ENCODE data around the gene FBLIM1. TPM values are rescaled to one million over a fixed set of nuclear protein-coding genes. Genes with fewer than 3 reads are reported as not detected.
"Not testable (repeated sequence)": the region's sequence is repeated elsewhere in the genome, so short reads cannot be mapped to it uniquely, and the experiment has no call there.

The FBLIM1 gene
- total and polyA plus RNA-seq, 2 donors, result 28.8 to 107 TPM

DNA sequence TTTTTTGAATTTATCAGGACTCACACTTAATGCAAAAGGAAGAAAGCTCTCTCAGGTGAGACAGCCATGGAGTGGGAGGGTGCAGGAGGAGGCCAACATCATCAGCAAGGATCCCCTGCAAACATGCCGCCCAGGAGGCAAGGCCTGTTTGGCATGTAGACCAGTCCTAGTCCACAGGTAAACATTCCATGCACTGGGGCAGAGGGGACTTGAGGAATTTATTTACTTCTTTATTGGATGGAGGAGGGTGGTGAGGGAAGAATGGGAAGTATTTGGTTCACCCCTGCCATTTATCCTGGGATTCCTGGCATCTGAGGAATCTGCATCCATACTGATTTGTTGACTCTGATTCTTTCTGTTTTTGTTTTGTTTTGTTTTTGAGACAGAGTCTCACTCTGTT is 50.4 kb downstream of the FBLIM1 start:
- DNase-seq (ENCODE audit: extremely low spot score), result no peak

DNA sequence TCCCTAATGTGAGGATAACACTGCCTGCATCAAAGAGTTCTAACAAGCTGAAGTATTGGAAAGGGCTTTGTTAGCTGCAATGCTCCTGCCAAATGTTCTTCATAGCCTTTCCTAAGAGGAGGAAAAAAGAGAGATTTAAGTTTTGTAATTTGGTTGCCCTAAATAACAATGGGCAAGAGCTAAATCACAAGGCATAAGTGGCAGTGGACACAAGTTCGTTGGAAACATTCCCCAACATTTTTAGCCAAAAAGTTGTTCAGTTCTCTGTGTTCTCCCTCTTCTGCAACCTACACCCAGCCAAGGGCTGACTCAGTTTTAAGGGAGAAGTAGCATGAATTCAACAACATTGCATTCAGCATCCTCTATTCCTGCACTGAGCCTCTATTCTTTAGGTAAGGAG is 51.5 kb downstream of the FBLIM1 start:
- no peaks in the 10 kb centered on the region for H3K36me3 ChIP-seq (ENCODE audit: insufficient read depth)
- no peaks in the 10 kb centered on the region for H3K4me1 ChIP-seq (ENCODE audit: insufficient read depth)
- H3K4me3 ChIP-seq (ENCODE audit: low read depth, low read length), result no peak overlapping the region
- 60% methylated on average over 1 of the region's 1 CpG for WGBS
- no peak overlapping the region for H3K27ac ChIP-seq (ENCODE audit: low read depth)
- DNase-seq (ENCODE audit: extremely low spot score), result no peak

More for the DNA sequence above, 50.4 kb downstream of the FBLIM1 start:
- no peaks in the 10 kb centered on the region for H3K4me1 ChIP-seq (ENCODE audit: insufficient read depth)
- no peaks in the 10 kb centered on the region for H3K36me3 ChIP-seq (ENCODE audit: insufficient read depth)
- no peak overlapping the region for H3K4me3 ChIP-seq (ENCODE audit: low read depth, low read length)
- 84% methylated on average over 1 of the region's 1 CpG for WGBS
- no peak overlapping the region for H3K27ac ChIP-seq (ENCODE audit: low read depth)

DNA sequence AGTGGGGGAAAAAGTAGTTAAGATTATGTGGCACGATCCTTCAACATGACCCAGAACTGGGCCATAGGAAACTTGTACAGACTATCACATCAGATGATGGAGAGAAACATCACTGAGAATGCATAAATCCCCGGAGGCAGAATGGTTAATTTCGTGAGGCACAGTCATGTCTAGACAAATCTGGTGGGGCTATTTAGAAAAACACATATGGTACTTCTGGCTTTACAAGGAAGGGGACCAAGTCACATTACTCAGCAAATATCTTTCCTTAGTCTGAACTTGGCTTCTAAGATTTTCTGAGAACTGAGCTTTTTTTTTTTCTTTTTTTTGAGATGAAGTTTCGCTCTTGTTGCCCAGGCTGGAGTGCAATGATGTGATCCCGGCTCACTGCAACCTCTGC is 58.1 kb downstream of the FBLIM1 start:
- Histone ChIP-seq H3K4me3 (ENCODE audit: low read depth, low read length) (no peak overlapping the region), H3K36me3 (ENCODE audit: insufficient read depth) (no peaks in the 10 kb centered on the region), H3K27ac (ENCODE audit: low read depth) (no peak overlapping the region), H3K4me1 (ENCODE audit: insufficient read depth) (no peaks in the 10 kb centered on the region)
- WGBS, result 83% methylated on average over 5 of the region's 5 CpGs
- DNase-seq (ENCODE audit: extremely low spot score), result no peak

DNA sequence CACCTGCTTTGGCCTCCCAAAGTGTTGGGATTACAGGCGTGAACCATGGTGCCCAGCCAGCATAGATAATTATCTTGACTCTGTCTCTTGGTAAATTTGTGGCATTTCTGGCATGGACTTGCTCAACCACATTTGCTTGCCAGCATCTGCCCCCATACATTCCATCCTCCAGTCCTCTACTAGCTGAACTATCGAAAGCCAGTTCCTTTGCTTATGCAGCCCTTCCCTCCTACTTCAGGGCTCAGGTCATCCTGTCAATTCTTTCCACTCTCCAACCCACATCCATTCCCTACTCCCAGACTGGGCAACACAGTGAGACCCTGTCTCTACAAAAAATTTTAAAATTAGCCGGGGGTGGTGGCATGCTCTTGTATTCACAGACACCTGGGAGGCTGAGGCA is 61.9 kb downstream of the FBLIM1 start:
- Histone ChIP-seq H3K27ac (ENCODE audit: low read depth) (no peak overlapping the region), H3K4me3 (ENCODE audit: low read depth, low read length) (no peak overlapping the region), H3K36me3 (ENCODE audit: insufficient read depth) (no peaks in the 10 kb centered on the region), H3K4me1 (ENCODE audit: insufficient read depth) (no peaks in the 10 kb centered on the region)
- DNase-seq (ENCODE audit: extremely low spot score), result no peak
- WGBS, result 85% methylated on average over 3 of the region's 3 CpGs

DNA sequence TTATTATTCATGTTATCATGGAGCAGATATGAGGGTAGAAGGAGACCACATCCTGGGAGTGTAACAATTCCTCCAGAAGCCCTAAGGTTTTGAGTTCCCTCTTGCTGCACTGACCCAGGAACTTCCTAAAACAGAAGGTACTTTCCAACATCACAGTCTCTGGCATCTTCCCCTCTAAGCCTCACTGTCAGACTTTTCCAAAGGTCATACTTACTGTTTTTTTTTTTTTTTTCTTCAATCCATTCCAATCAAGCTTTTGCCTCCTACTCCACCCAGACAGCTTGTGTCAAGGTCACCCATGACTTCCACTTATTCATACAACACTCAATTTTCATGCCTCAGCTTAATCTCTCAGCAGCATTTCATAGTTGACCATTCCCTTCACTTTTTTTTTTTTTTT is 67.2 kb downstream of the FBLIM1 start:
- no peak for DNase-seq (ENCODE audit: extremely low spot score)
- Histone ChIP-seq H3K27ac (ENCODE audit: low read depth) (no peak overlapping the region), H3K36me3 (ENCODE audit: insufficient read depth) (no peaks in the 10 kb centered on the region), H3K4me1 (ENCODE audit: insufficient read depth) (no peaks in the 10 kb centered on the region), H3K4me3 (ENCODE audit: low read depth, low read length) (no peak overlapping the region)

DNA sequence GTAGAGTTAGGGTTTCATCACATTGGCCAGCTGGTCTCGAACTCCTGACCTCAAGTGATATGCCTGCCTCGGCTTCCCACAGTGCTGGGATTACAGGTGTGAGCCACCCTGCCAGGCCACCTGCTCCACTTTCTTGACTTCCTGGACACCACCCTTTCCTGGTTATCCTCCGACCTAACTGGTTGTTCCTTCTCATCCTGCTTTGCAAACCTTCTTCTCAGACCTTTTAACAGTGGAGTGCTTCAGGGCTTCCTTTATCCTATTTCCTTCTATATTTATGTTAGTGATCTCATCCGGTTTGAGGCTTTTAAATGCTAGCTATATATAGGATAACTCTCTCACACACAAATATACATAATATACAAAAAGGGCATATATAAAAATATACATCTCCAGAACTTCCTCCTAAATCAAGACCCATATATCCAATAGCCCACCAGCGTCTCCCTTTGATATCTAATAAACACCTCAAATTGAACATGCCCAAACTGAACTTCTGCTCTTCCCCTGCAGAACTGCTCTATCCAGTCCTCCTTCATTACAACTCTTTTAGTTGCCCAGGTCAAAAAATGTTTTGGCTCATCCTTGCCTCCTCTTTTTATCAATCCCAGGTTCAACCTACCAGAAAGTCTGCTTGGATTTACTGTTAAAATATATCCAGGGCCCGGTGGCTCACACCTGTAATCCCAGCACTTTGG is 68.4 kb downstream of the FBLIM1 start:
- DNase-seq (ENCODE audit: extremely low spot score), result no peak
- no peaks in the 10 kb centered on the region for H3K36me3 ChIP-seq (ENCODE audit: insufficient read depth)
- WGBS, result 83% methylated on average over 6 of the region's 6 CpGs
- no peak overlapping the region for H3K4me3 ChIP-seq (ENCODE audit: low read depth, low read length)
- H3K27ac ChIP-seq (ENCODE audit: low read depth), result no peak overlapping the region
- H3K4me1 ChIP-seq (ENCODE audit: insufficient read depth), result no peaks in the 10 kb centered on the region

DNA sequence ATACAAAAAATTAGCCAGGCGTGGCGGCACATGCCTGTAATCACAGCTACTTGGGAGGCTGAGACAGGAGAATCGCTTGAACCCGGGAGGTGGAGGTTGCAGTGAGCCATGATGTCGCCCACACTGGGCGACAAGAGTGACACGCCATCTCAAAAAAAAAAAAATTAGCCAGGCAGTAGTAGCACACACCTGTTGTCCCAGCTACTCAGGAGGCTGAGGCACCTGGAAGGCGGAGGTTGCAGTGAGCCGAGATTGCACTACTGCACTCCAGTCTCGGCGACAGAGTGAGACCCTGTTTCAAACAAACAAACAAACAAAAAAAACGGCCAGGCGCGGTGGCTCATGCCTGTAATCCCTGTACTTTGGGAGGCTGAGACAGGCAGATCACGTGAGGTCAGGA is 69.0 kb downstream of the FBLIM1 start:
- H3K4me3 ChIP-seq (ENCODE audit: low read depth, low read length); H3K36me3 ChIP-seq (ENCODE audit: insufficient read depth); H3K27ac ChIP-seq (ENCODE audit: low read depth); H3K4me1 ChIP-seq (ENCODE audit: insufficient read depth); DNase-seq (ENCODE audit: extremely low spot score): not testable (repeated sequence)
- WGBS, result 97% methylated on average over 15 of the region's 15 CpGs

DNA sequence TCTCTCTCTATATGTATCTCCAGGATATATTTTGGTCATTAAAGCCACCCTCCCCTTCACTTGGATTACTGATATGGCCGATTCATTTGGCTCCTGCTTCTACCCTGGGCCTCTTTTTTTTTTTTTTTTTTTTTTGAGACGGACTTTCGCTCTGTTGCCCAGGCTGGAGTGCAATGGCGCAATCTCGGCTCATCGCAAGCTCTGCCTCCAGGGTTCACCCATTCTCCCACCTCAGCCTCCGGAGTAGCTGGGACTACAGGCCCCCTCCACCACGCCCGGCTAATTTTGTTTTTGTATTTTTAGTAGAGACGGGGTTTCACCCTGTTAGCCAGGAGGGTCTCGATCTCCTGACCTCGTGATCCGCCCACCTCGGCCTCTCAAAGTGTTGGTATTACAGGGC is 70.3 kb downstream of the FBLIM1 start:
- not testable (repeated sequence) for H3K36me3 ChIP-seq (ENCODE audit: insufficient read depth); H3K4me3 ChIP-seq (ENCODE audit: low read depth, low read length); DNase-seq (ENCODE audit: extremely low spot score); H3K4me1 ChIP-seq (ENCODE audit: insufficient read depth); H3K27ac ChIP-seq (ENCODE audit: low read depth)
- WGBS, result 94% methylated on average over 14 of the region's 14 CpGs

DNA sequence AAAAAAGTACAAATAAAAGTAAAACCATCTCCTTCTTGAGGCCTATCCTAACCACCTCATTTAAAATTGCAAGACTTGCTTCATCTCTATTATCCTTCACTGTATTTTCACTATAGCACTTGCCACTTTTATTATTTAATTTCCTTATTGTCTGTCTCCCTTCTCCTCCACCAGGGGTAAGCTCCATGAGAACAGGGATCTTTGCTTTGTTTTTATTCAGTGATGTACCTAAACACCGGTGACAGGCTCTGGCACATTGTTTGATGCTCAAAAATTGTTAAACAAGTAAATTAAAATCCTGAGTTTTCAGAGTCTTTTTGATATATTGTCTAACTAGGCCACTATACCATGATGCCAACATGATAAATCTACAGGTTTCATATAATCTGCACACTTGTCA is 71.7 kb downstream of the FBLIM1 start:
- 66% methylated on average over 1 of the region's 1 CpG for WGBS
- H3K4me1 ChIP-seq (ENCODE audit: insufficient read depth), result no peaks in the 10 kb centered on the region
- no peak for DNase-seq (ENCODE audit: extremely low spot score)
- no peak overlapping the region for H3K4me3 ChIP-seq (ENCODE audit: low read depth, low read length)
- no peak overlapping the region for H3K27ac ChIP-seq (ENCODE audit: low read depth)
- no peaks in the 10 kb centered on the region for H3K36me3 ChIP-seq (ENCODE audit: insufficient read depth)

DNA sequence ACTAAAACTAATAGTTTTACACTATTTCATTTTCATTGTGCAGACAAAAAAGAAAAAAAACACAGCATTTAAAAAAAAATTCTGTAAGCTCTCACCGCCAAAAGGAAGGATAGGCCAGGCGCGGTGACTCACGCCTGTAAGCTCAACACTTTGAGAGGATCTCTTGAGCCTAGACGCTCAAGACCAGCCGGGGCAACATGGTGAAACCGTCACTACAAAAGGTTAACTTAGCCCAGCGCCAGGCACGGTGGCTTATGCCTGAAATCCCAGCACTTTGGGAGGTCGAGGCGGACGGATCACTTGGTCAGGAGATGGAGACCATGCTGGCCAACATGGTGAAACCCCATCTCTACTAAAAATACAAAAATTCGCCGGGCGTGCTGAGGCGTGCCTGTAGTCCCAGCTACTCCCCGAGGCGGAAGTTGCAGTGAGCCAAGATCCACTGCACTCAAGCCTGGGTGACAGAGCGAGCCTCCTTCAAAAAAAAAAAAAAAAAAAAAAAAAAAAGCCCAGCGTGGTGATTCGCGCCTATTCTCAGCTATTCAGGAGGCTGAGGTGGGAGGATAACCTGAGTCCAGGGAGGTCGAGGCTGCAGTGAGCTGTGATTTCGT is 74.6 kb downstream of the FBLIM1 start:
- Histone ChIP-seq H3K4me3 (ENCODE audit: low read depth, low read length) (no peak overlapping the region), H3K27ac (ENCODE audit: low read depth) (peak overlapping the region; percentile 28), H3K4me1 (ENCODE audit: insufficient read depth) (no peaks in the 10 kb centered on the region), H3K36me3 (ENCODE audit: insufficient read depth) (no peaks in the 10 kb centered on the region)
- WGBS, result 72% methylated on average over 24 of the region's 24 CpGs
- DNase-seq (ENCODE audit: extremely low spot score), result no peak

DNA sequence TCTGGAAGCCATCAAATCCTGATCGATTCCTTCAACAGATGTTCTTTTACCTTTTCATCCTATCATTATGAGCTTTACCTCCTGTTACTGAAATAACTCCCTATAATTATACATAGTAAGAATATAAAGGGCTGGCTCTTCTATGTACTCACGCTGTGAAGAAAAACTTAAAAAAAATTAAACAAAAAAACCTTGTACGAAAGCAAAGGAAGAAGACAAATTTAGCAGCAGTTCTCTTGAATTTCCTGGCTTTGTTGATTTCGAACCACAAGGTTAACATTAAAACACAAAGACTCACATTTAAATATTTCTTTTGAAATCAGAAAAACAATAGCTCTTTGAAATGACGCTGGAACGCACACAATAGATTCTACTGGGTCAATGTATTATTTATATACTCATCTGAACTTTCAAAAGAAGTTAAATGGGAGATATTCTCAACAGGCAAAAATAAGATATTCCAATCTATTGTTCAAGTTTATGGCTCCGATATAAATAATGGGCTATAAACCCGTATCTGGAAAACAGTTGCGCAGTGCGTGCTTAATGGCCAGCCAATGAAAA is 75.3 kb downstream of the FBLIM1 start:
- Histone ChIP-seq H3K4me3 (ENCODE audit: low read depth, low read length) (peak overlapping the region; percentile 69), H3K4me1 (ENCODE audit: insufficient read depth) (no peaks in the 10 kb centered on the region), H3K36me3 (ENCODE audit: insufficient read depth) (no peaks in the 10 kb centered on the region), H3K27ac (ENCODE audit: low read depth) (peak overlapping the region; percentile 99)
- DNase-seq (ENCODE audit: extremely low spot score), result no peak
- 1% methylated on average over 10 of the region's 10 CpGs for WGBS

DNA sequence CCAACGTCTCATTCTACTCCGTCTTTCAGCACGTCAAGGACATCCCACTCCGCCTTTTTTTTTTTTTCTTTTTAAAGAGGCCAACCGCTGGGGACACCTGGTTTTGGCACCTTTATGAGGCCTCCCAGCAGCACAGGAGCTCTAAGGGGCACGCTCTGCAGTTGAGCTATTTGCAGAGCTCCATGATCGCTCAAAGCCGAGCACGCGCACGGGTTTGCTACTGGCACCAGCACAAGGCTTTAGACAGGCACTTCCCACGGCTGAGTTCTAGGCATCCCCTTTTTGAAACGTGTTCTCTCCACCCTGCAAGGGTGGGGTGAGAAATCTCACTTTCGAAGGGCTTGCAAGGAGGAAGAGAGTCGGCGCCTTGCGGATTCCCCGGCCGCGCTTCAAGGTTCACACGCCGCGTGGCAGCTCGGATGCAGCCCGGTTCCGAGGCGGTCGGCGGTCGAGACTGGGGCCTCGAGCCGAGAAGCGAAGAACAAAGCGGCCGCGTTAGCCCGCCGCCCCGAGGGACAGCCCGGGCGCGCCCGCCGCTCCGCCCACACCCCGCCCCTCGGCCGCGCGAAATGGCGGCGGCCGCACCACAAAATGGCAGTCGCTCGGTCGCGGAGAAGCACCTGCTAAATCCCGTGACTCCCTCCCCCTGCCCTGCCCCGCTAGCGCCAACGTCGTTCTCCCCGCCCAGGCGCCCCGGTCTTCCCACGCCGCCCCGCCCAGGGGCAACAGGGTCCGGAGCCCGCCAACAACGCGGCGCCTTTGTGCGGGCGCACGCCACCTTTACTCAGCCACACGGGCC is 76.0 kb downstream of the FBLIM1 start:
- peak; percentile 95 for DNase-seq (ENCODE audit: extremely low spot score)
- WGBS, result under 1% methylated on average over 77 of the region's 77 CpGs
- Histone ChIP-seq H3K4me1 (ENCODE audit: insufficient read depth) (no peaks in the 10 kb centered on the region), H3K36me3 (ENCODE audit: insufficient read depth) (no peaks in the 10 kb centered on the region), H3K27ac (ENCODE audit: low read depth) (peak overlapping the region; percentile 99), H3K4me3 (ENCODE audit: low read depth, low read length) (peak overlapping the region; percentile 69)

DNA sequence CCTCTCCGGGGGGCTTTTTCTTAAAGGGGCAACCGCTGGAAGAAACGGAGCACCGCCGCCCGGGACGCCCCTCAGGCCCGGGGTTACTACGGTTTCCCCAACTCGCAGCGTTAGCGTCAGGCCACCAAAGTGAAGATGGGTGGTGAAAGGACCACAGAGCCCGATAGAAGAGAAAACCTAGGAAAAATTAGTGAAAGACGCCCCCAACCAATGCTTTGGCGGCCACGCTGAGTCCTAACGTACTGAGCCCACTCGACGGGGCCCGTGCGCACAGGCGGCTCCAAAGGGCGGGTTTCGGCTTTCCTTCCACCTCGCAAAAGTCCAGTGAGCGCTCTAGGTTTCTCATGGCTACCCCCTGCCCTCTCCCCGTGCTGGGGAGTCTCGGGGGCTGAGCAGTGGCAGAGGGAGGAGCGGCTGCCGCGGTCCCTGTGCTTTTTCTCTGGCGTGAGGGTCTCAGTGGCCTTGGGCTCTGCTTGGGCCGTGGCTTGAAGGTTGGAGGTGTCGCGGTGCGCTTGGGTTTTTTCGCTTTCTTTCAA is 76.7 kb downstream of the FBLIM1 start:
- Histone ChIP-seq H3K36me3 (ENCODE audit: insufficient read depth) (no peaks in the 10 kb centered on the region), H3K4me3 (ENCODE audit: low read depth, low read length) (peak overlapping the region; percentile 69), H3K27ac (ENCODE audit: low read depth) (peak overlapping the region; percentile 99), H3K4me1 (ENCODE audit: insufficient read depth) (no peaks in the 10 kb centered on the region)
- under 1% methylated on average over 37 of the region's 37 CpGs for WGBS
- no peak for DNase-seq (ENCODE audit: extremely low spot score)

Measured in urinary bladder (tissue), 4 donors.